Liver (tissue), 9 donors: Measurements from ENCODE around the gene NOP10. TPM values are rescaled to one million over a fixed set of nuclear protein-coding genes. Genes with fewer than 3 reads are reported as not detected.

Source experiments
- DNase-seq: peaks from one replicate; pipeline ENCODE4 v3.0.0-alpha.2; 2017; ENCODE audit warnings: low spot score
- H3K27ac ChIP-seq, 2 donors: one replicate each; pipeline ENCODE4 v1.7.0; 2013; ENCODE audit warnings: inconsistent platforms in 2 of 2, low read length in 2 of 2, control low read depth in 1 of 2, low read depth in 1 of 2, mild to moderate bottlenecking in 1 of 2
- H3K27me3 ChIP-seq, 4 donors: one replicate each; pipeline versions ENCODE4 v1.6.1 to v1.7.0; 2013; ENCODE audit warnings: low read length in 3 of 4, inconsistent platforms in 1 of 4, mild to moderate bottlenecking in 1 of 4, moderate library complexity in 1 of 4; ENCODE audit not compliant: control insufficient read depth in 4 of 4, insufficient read depth in 4 of 4
- H3K36me3 ChIP-seq, 4 donors: one replicate each; pipeline versions ENCODE4 v1.6.1 to v1.7.0; 2013; ENCODE audit warnings: low read length in 3 of 4, mild to moderate bottlenecking in 3 of 4, low read depth in 1 of 4, moderate library complexity in 1 of 4; ENCODE audit not compliant: control insufficient read depth in 4 of 4, insufficient read depth in 3 of 4
- H3K4me1 ChIP-seq, 4 donors: one replicate each; pipeline versions ENCODE4 v1.6.1 to v1.7.0; 2013; ENCODE audit warnings: low read length in 3 of 4, mild to moderate bottlenecking in 3 of 4, moderate library complexity in 1 of 4; ENCODE audit not compliant: control insufficient read depth in 4 of 4, insufficient read depth in 4 of 4
- H3K4me3 ChIP-seq, 3 donors: one replicate each; pipeline versions ENCODE4 v1.6.1 to v1.7.0; 2013; ENCODE audit warnings: low read length in 3 of 3, control low read depth in 1 of 3, low read depth in 1 of 3, mild to moderate bottlenecking in 1 of 3
- H3K9ac ChIP-seq, 2 donors: one replicate each; pipeline ENCODE4 v1.7.0; 2013; ENCODE audit warnings: low read length in 2 of 2, mild to moderate bottlenecking in 2 of 2, moderate library complexity in 2 of 2, control low read depth in 1 of 2, low read depth in 1 of 2
- H3K9me3 ChIP-seq, 4 donors: one replicate each; pipeline versions ENCODE4 v1.6.1 to v1.7.0; 2013; ENCODE audit warnings: low read length in 3 of 4; ENCODE audit not compliant: control insufficient read depth in 4 of 4
- EGR1 ChIP-seq, 2 donors: IDR thresholded peaks; 2 replicates each; pipeline ENCODE4 v1.6.1; 2016 to 2018; ENCODE audit warnings: antibody characterized with exemption in 2 of 2, low read depth in 2 of 2
- FOXA1 ChIP-seq: IDR thresholded peaks from 2 replicates; pipeline ENCODE4 v1.6.1; 2016; ENCODE audit warnings: antibody characterized with exemption
- FOXA2 ChIP-seq: IDR thresholded peaks from 2 replicates; pipeline ENCODE4 v1.6.1; 2016; ENCODE audit warnings: antibody characterized with exemption
- GABPA ChIP-seq, 2 donors: IDR thresholded peaks in 1 of 2; conservative IDR thresholded peaks in 1 of 2; 2 replicates each; pipeline ENCODE4 v1.6.1; 2016; ENCODE audit warnings: antibody characterized with exemption in 2 of 2, mild to moderate bottlenecking in 1 of 2, moderate library complexity in 1 of 2
- HNF4A ChIP-seq, 2 donors: conservative IDR thresholded peaks; 2 replicates each; pipeline ENCODE4 v1.6.1; 2016; ENCODE audit warnings: antibody characterized with exemption in 2 of 2, mild to moderate bottlenecking in 2 of 2
- HNF4G ChIP-seq: IDR thresholded peaks from 2 replicates; pipeline ENCODE4 v1.6.1; 2016; ENCODE audit warnings: antibody characterized with exemption
- JUND ChIP-seq, 2 donors: IDR thresholded peaks; 2 replicates each; pipeline ENCODE4 v1.6.1; 2016; ENCODE audit warnings: antibody characterized with exemption in 2 of 2
- NR2F2 ChIP-seq: IDR thresholded peaks from 2 replicates; pipeline ENCODE4 v1.6.1; 2016; ENCODE audit warnings: antibody characterized with exemption
- RAD21 ChIP-seq, 2 donors: IDR thresholded peaks; 2 replicates each; pipeline ENCODE4 v1.6.1; 2016; ENCODE audit warnings: antibody characterized with exemption in 2 of 2, mild to moderate bottlenecking in 2 of 2
- REST ChIP-seq: IDR thresholded peaks from 2 replicates; pipeline ENCODE4 v1.6.1; 2016; ENCODE audit warnings: antibody characterized with exemption, mild to moderate bottlenecking
- RXRA ChIP-seq, 2 donors: IDR thresholded peaks; 2 replicates each; pipeline ENCODE4 v1.6.1; 2017 to 2018; ENCODE audit warnings: antibody characterized with exemption in 2 of 2, mild to moderate bottlenecking in 1 of 2
- SP1 ChIP-seq: IDR thresholded peaks from 2 replicates; pipeline ENCODE4 v1.6.1; 2018; ENCODE audit warnings: antibody characterized with exemption, mild to moderate bottlenecking
- TAF1 ChIP-seq: conservative IDR thresholded peaks from 2 replicates; pipeline ENCODE4 v1.6.1; 2016; ENCODE audit warnings: antibody characterized with exemption, mild to moderate bottlenecking
- YY1 ChIP-seq: IDR thresholded peaks from 2 replicates; pipeline ENCODE4 v1.6.1; 2016; ENCODE audit warnings: antibody characterized with exemption, mild to moderate bottlenecking
- WGBS: extraction: QIAGEN DNeasy Blood & Tissue Kit; methylation state at CpG from one replicate; pipeline ENCODE4 v1.1.7; 2013; 5-methylcytosine and 5-hydroxymethylcytosine counted together
- polyA plus RNA-seq, 2 donors: library from polyadenylated mRNA; stranded (reverse) in 1 of 2; unstranded in 1 of 2; fragments of 200-250 nt in 1 of 2; fragments of >200 nt in 1 of 2; fragmentation: Nextera tagmentation in 1 of 2; extraction: Ambion mirVana in 1 of 2; gene quantifications; one replicate each; pipeline versions ENCODE4 v1.2.1 to v1.2.3, GENCODE V29; 2013 to 2015
- total RNA-seq, 2 donors: library from RNA; depleted of rRNA; stranded (reverse); fragments of >200 nt; gene quantifications; one replicate each; pipeline ENCODE4 v1.2.3, GENCODE V29; 2014
- TF ChIP-seq, protein P1 (sequence below): IDR thresholded peaks from 2 replicates; pipeline ENCODE4 v1.6.1; 2016; ENCODE audit warnings: antibody characterized with exemption
- TF ChIP-seq, protein P2 (sequence below): IDR thresholded peaks from 2 replicates; pipeline ENCODE4 v1.6.1; 2016; ENCODE audit warnings: antibody characterized with exemption
- TF ChIP-seq, protein P3 (sequence below): IDR thresholded peaks from 2 replicates; pipeline ENCODE4 v1.6.1; 2016; ENCODE audit warnings: antibody characterized with exemption
- TF ChIP-seq, protein P4 (sequence below): fragments of 150-350 bp; IDR thresholded peaks from 2 replicates; pipeline ENCODE4 v1.5.1; 2017; ENCODE audit warnings: improper control_type of control experiment, low read depth, low read length; ENCODE audit not compliant: missing input control
- donor health status: healthy.
- donor health status: healthy.
- donor health status: healthy.
- donor health status: healthy.
- donor health status: healthy.

NOP10 gene
- total and polyA plus RNA-seq, 4 donors: 104 to 223 (median 125) TPM

DNA sequence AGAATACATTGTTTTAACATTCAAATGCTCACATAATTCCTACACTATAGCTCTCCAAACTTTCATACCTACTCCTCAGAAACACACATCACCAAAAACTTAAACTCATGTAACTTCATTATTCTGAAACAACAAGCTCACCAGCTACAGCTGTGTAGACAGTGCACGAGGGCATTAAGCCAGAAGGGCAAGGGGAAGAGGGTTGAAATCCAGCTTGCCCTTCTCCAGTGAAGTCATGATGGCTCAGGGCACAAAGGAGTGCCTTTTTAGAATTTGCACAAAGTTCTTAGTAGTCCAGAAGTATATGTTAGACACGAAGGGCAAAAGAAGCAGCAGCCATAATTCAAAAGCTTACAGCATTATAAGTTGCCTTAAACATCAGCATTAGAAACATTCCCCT is 13.9 kb downstream of the NOP10 start:
- no peak overlapping the region for H3K27ac ChIP-seq
- no peaks in the 10 kb centered on the region for H3K4me1 ChIP-seq
- no peak for DNase-seq
- 82% methylated on average over 2 of the region's 2 CpGs for WGBS
- H3K9ac ChIP-seq: no peak overlapping the region
- H3K9me3 ChIP-seq: no peaks in the 10 kb centered on the region
- no peaks in the 10 kb centered on the region for H3K36me3 ChIP-seq
- no peak for TF ChIP-seq SP1
- no peak for TF ChIP-seq HNF4G
- TF ChIP-seq FOXA2: no peak
- TF ChIP-seq, protein P1, sequence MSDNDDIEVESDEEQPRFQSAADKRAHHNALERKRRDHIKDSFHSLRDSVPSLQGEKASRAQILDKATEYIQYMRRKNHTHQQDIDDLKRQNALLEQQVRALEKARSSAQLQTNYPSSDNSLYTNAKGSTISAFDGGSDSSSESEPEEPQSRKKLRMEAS: no peak
- TF ChIP-seq TAF1: no peak
- TF ChIP-seq NR2F2: no peak
- no peak for TF ChIP-seq RAD21 (IDR thresholded peaks at IDR 0.05)
- TF ChIP-seq, protein P2, sequence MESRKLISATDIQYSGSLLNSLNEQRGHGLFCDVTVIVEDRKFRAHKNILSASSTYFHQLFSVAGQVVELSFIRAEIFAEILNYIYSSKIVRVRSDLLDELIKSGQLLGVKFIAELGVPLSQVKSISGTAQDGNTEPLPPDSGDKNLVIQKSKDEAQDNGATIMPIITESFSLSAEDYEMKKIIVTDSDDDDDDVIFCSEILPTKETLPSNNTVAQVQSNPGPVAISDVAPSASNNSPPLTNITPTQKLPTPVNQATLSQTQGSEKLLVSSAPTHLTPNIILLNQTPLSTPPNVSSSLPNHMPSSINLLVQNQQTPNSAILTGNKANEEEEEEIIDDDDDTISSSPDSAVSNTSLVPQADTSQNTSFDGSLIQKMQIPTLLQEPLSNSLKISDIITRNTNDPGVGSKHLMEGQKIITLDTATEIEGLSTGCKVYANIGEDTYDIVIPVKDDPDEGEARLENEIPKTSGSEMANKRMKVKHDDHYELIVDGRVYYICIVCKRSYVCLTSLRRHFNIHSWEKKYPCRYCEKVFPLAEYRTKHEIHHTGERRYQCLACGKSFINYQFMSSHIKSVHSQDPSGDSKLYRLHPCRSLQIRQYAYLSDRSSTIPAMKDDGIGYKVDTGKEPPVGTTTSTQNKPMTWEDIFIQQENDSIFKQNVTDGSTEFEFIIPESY: no peak
- TF ChIP-seq, protein P3, sequence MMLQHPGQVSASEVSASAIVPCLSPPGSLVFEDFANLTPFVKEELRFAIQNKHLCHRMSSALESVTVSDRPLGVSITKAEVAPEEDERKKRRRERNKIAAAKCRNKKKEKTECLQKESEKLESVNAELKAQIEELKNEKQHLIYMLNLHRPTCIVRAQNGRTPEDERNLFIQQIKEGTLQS: no peak
- TF ChIP-seq HNF4A (conservative IDR thresholded peaks at IDR 0.05): no peak
- TF ChIP-seq REST: no peak
- TF ChIP-seq FOXA1: no peak
- TF ChIP-seq, protein P4, sequence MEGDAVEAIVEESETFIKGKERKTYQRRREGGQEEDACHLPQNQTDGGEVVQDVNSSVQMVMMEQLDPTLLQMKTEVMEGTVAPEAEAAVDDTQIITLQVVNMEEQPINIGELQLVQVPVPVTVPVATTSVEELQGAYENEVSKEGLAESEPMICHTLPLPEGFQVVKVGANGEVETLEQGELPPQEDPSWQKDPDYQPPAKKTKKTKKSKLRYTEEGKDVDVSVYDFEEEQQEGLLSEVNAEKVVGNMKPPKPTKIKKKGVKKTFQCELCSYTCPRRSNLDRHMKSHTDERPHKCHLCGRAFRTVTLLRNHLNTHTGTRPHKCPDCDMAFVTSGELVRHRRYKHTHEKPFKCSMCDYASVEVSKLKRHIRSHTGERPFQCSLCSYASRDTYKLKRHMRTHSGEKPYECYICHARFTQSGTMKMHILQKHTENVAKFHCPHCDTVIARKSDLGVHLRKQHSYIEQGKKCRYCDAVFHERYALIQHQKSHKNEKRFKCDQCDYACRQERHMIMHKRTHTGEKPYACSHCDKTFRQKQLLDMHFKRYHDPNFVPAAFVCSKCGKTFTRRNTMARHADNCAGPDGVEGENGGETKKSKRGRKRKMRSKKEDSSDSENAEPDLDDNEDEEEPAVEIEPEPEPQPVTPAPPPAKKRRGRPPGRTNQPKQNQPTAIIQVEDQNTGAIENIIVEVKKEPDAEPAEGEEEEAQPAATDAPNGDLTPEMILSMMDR: no peak
- no peak for TF ChIP-seq RXRA (IDR thresholded peaks at IDR 0.05)
- no peak for TF ChIP-seq GABPA (IDR thresholded peaks at IDR 0.05 in 1 of 2, conservative IDR thresholded peaks at IDR 0.05 in 1 of 2)
- TF ChIP-seq EGR1 (IDR thresholded peaks at IDR 0.05; ENCODE audit: low read depth in 2 of 2): no peak
- no peaks in the 10 kb centered on the region for H3K27me3 ChIP-seq
- no peak overlapping the region for H3K4me3 ChIP-seq

DNA sequence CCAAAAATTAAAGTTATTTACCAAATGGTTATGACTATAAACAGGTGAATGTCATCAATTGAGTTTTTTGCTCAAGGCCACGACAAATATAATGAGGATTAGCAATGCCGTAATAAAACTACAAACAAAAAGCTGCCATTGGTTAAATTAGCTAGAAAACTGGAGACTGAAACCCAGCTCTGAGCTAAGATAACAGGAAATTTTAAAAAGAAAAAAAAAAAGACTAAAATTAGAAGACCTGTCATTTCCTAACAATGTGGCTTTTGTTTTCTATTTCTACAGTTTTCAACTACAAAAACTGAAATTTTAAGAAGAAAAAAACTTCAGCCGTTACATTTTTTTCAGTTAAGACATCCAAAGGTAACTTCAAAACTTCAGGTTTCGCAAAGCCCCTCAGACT is 15.0 kb downstream of the NOP10 start:
- no peak overlapping the region for H3K4me3 ChIP-seq
- H3K27me3 ChIP-seq: no peaks in the 10 kb centered on the region
- no peak overlapping the region for H3K9ac ChIP-seq
- WGBS: 85% methylated on average over 4 of the region's 4 CpGs
- no peaks in the 10 kb centered on the region for H3K9me3 ChIP-seq
- H3K36me3 ChIP-seq: no peaks in the 10 kb centered on the region
- H3K4me1 ChIP-seq: no peaks in the 10 kb centered on the region
- TF ChIP-seq, protein P1: no peak
- TF ChIP-seq RAD21 (IDR thresholded peaks at IDR 0.05): no peak
- TF ChIP-seq FOXA2: no peak
- TF ChIP-seq YY1: no peak
- TF ChIP-seq HNF4A (conservative IDR thresholded peaks at IDR 0.05): no peak
- no peak for TF ChIP-seq EGR1 (IDR thresholded peaks at IDR 0.05; ENCODE audit: low read depth in 2 of 2)
- TF ChIP-seq RXRA (IDR thresholded peaks at IDR 0.05): no peak
- TF ChIP-seq JUND (IDR thresholded peaks at IDR 0.05): no peak
- no peak for TF ChIP-seq HNF4G
- TF ChIP-seq NR2F2: no peak
- H3K27ac ChIP-seq: no peak overlapping the region
- DNase-seq: no peak
